GM21717 (cell line): ENCODE results near the gene RAPGEF1.
"Not testable (repeated sequence)": the region's sequence is repeated elsewhere in the genome, so short reads cannot be mapped to it uniquely, and the experiment has no call there.

Experiments used
- ATAC-seq: cut with Tn5 transposase; IDR thresholded peaks from one replicate; pipeline ENCODE4 v1.9.1; 2021; ENCODE audit warnings: mild to moderate bottlenecking, moderate library complexity; ENCODE audit not compliant: unreplicated experiment

Gene RAPGEF1

DNA sequence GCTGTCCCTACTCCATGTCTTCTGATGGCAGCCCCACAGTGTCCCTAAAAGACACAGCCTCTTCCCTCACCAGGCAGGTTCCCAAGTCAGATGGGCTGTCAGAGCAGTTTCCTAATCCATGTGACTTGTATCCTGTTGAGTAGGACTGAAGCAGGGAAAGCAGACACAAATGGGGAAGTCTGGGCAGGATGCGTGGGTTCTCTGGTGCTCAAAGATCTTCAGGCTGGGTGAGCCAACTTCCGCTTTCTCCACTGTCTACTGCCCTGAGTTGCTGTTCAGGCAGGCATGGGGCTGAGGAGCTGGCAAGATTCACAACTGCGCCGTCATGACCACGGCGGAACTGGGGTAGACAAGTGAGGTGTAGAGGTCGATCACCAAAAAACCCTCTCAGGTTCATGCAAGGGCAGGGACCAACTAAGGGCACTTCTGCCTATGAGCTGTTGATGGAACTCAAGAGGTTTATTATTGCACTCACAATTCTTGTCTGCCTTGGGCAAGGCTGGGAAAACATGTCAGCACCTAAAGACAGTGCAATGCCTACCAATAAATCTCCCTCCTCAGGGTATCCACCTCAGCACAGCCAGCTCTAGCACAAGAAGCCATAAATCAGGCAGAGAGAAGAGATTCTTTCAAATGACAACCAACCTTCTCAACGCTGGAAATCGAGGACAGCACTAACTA lies 83.4 kb downstream of the RAPGEF1 start:
- peak; percentile 72 for ATAC-seq

DNA sequence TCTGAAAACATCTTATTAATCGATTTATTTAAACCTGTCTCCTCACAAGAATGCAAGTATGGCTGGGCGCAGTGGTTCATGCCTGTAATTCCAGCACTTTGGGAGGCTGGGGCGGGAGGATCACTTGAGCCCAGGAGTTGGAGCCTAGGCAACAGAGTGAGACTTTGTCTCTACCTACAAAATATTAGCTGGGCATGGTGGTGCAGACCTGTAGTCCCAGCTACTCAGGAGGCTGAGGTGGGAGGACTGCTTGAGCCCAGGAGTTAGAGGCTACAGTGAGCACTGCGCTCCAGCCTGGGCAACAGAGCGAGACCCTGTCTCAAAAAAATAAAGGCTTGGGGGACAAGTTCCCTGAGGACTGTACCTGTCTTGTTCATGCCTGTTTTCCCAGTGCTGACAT lies 85.5 kb downstream of the RAPGEF1 start:
- not testable (repeated sequence) for ATAC-seq

DNA sequence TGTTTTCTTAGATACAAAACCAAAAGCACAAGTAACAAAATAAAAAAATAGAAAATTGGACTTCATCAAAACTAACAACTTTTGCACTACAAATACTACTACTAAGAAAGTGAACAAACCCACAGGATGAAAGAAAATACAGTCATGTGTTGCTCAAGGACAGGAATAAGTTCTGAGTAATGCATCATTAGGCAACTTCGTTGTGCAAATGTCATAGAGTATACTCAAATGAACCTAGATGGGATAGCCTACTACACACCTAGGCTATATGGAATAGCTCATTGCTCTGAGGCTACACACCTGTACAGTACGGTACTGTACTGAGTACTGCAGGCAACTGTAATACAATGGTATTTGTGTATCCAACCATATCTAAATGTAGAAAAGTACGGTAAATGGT lies 88.3 kb downstream of the RAPGEF1 start:
- no peak for ATAC-seq

DNA sequence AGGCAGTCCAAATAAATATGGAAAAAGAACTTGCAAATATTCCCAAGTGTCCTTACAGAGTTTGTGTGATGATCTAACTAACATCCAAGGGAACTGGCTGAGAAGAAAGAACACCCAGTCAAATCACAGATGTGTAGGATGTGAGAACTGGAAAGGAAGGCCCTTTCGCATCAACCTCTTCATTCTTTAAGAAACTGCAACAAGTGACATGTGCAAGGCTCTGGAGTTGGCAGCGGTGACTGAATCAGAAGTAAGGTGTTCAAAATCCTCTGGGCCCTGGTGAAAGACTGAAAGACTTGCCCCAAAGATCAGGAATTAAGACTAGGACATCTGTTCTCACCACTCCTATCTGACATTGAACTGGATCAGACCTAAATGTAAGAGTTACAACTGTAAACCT lies 88.7 kb downstream of the RAPGEF1 start:
- no peak for ATAC-seq

DNA sequence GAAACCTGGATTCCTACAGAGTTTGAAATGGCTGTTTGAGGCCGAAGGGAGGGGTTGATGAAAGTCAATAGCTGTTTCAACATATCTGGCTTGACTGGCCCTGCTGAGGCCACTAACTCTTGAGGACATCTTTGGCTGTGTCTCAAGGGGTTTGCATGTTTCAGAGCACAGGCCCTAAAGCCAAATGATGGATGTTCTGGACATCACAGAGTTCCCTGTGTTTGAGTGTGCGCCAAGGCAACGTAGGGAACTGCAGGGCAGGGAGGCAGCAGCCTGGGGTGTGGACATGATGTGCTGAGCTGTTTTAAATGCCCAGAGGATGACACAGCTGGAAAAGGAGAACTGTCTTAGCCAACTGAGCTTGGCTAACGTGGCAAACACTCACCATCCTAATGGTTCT lies 89.6 kb downstream of the RAPGEF1 start:
- ATAC-seq, result no peak

DNA sequence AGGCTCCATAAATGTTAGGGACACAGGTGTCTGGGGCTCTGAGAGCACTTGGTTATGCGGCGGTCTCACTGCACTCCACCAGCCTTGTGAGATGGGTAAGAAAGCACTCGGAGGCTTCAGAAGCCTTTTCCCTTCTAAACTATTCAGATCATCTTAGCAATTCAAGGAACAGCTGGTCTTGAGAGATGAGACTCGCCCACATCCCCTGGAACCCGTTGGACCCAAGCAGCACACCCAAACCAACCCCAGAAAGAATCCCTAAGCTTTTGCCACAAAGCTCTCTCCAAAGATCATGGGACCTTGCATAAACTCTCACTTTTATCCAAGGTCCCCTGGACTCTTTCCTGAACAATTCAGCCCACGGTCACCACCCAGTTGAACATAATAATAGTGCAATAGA lies 90.2 kb downstream of the RAPGEF1 start:
- ATAC-seq, result no peak

DNA sequence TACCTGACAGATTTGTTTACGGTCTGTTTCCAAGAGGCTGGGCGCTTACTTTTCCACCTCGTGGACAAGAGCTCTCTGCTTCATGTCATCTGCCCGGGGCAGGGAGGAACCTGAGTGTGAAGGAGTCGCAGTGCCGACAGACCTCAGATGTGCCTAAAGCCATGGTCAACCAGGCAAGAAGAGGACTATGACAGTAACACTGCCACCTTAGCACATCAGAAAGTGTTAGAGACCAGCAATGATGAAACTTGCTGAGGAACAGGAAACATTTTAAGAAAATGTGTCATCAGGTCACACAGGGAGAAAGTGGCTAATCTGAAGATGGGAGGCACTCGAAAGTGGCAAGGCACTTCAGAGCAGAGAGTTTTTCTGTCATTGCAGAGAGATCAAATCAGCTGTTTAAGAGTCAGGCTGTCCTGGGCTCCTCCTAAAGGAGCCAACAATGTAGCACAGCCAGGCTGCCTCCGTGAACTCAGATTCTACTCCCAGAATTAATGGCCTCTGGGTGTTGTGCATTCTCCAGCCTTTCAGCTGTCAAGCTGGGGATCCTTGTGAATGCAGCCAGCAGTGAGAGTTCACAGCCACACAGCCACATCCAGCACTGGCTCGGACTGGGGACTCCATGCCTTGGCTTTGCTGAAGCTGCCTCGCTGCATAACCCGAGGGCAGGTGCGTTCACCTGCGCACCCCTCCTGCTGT lies 94.6 kb downstream of the RAPGEF1 start:
- ATAC-seq, result no peak

DNA sequence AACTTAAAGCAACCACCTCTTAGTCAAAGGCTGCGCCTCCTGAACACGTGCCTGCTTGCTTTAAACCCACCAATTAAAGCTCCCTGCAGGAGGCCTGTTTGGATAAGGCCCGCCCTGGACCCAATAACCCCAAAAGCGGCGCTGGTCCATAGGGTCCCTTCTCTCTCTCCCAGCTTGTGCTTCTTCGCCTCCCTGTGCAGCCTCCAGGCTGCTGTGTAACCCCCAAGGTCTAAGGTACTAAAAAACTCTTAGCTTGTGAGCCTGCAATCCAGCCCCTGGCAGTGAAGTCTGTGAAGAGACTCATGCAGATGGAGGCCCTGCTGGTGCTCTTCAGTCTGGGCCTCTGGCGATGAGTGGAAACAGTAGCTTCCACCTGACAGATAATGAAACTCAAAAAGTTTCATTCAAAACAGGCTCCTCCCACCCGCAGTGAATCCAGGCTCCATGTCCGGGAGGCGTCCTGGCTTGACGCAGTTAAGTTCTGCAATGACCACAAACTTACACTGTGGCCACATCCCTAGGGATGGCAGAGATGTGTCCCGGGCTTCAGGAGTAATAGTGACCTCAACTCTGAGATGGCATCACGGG lies 97.3 kb downstream of the RAPGEF1 start:
- ATAC-seq, result no peak

DNA sequence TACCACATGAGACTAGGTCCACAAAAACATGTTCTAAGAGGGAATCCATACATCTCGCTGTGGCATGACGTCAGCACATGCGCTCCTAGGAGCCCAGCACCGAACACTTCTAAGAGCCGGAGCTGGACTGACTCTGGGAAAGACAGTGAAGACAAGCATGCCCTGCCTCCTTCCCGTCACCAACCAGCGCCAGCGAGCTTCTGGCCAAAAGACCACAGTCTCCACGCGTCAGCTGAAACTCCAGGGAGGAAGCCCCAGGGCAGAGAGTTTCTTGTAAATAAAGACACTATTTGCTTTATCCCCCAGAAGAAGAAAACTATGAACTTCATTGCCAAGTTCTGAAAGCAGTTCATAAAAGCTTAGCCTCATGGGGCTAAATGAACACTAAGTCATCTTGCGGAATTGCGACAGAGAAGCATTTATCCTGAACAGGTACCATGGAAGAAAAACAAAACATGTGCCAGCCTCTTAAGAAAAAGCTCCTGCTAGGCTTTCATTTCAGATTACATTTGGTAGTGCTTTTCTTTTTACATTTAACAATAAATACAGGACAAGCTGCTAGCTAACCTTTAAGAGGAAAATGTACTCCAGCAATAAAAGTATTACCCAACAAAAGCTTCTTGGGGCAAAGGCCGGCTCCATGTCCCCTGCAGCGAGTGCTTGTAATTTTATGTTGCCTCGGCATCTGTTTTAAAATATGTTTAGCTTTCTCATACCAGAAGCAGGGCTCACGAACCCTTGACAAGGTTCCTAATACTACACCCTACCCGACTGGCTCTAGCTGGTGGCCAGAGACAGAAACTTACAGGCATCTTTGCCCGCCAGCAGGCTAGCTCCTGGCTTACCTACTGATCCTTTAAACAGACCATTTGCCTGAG lies 98.0 kb downstream of the RAPGEF1 start:
- no peak for ATAC-seq

DNA sequence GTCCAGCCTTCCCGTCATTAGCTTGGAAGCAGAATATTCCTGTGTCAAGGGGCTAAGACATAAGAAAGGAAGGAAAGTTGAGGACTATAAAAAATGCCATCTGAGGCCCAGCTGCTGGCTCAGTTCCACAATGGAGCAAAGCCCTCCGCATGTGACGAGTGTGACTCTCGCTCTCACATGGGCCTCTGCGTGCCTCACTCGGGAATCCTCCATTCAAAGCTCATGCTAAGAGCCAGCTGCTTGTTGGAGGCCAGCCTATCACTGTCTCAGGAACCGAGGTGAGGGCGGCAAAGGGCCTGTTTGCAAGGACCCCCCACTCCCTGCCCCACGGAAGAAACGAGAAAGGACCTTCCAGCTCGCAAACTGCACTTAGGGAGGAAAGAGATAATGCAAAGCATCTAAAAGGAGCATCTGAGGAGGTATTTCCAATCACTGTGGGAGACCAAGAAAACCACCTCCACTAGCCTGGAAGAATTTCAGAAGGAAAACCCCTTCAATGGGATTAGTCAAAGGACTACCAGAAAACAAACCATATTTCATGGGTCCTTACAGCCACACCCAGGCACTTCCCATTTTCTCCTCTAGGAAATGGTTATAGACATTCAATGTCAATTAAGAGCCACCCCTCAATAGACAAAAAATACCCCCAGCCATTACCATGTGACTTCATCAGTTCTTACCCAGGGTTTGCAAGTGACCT lies 99.3 kb downstream of the RAPGEF1 start:
- no peak for ATAC-seq

DNA sequence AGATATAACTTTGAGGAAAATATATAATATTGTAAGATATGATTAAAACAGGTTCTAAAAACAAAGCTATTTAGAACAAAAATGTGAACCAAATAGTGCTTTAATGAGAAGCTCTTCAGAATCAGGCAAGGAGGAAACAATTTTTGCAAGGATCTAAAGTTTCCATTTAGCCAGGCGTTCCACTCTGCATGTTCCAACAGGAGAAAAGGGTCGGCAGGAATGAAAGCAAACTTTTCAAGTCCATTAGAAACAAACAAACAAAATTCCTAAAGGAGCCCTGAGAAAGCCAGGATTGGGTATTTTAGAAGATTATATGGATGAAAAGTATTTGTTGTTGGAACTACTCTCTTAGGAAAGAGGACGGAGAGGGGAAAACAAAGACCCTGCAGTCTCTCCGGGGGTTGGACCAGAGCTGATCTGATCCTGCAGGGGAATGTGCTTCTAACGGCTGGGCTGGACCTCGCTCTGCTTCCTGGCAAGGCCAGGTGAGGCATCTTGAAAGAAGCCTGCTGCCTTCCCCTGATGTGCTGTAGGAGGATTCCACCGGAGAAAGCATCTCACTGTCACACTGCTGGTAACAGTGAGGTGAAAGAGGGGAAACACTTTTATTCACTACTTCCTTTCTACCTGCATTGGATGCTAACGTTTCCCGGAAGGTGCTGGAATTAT lies 100.0 kb downstream of the RAPGEF1 start:
- no peak for ATAC-seq

DNA sequence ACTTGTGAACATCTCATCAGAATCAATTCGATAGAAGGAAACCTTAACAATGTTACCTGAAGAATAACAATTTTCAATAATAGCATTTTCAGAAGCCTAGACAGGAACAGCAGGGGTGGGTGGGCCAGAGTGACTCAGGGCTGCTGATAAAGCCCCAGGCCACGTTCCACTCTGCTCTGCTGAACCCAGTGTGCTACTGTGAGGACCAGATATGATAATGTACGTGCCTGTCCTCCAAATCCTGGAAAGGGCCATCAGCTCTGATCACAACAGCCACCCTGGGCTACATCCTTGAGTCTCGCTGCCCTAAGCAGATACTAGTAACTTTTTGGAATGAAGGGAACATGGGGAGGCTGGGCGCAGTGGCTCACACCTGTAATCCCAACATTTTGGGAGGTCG lies 103.3 kb downstream of the RAPGEF1 start:
- ATAC-seq, result no peak

DNA sequence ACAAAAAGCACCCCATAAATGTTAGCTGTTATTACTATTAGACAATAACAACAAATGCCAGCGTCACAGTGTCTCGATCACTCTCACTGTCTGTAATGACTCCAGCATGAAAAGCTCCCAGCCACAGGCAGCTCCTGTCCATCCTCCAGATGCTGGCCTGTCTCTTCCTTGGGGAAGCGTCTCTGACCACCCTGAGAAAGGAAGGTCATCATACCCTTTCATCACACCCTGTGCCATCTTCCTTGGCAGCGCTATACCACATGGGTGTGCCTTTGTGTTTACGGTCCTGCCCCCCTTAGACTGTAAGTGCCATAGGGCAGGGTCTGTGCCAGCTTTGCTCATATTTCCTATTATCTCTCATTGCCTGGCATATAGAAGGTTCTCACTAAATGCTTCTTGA lies 104.0 kb downstream of the RAPGEF1 start:
- no peak for ATAC-seq

DNA sequence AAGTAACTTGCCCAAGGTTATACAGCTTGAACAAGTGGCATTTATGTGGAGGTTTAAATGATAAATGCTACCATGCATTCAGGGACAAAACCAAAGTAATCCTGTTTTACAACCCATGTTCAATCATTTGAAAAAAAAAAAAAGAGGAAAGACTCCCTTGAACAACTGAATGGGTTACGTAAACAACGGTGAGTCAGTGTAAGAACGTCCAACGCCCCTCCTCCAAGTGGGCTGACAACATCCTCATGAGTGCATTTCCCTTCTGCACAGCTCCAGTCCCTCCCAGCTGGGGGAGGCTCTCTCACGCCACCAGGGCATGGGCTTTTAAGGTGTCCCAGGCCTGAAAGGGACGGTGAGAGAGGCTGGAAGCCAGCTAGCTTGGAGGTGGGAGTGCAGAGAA lies 104.6 kb downstream of the RAPGEF1 start:
- no peak for ATAC-seq

DNA sequence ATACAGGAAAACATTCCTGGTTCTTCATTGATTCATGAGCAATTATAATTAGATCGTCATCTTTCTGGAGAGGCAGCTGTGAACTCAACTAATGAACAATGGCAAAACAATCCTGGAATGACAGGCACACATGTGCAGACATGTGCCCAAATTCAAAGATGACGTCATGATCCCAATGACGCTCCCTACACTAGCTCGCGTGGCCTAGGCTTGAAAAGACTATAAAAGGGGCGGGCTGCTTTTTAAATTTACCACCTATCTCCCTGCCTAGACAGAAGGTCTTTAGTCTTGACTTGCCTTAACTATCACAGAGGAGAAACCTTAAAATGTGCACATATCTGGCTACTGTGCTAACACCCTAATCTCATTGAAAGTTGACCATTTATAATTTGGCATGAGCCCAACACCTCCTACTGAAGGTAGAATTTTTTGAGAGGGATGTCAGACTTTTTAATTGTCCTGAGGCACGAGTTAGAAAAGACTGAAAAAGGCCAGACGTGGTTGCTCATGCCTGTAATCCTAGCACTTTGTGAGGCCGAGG lies 106.3 kb downstream of the RAPGEF1 start:
- no peak for ATAC-seq

DNA sequence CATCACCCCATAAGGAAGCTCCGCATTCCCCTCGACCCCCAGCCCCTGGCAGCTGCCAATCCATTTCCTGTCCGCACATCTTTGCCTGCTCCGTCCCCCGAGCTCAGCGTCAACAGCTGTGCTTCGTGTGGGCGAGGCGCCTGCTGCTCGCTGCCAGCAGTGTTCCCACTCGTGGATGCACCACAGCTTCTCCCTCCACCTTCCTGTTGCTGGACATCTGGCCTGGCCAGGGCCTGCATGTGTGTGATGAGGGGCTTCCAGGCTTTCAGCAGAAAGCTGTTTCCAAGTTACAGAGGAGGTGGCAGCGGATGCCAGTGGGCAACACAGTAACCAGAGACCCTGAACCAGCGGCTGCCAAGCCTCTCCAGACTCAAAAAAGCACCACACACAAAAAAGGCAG lies 108.6 kb downstream of the RAPGEF1 start:
- ATAC-seq, result no peak

DNA sequence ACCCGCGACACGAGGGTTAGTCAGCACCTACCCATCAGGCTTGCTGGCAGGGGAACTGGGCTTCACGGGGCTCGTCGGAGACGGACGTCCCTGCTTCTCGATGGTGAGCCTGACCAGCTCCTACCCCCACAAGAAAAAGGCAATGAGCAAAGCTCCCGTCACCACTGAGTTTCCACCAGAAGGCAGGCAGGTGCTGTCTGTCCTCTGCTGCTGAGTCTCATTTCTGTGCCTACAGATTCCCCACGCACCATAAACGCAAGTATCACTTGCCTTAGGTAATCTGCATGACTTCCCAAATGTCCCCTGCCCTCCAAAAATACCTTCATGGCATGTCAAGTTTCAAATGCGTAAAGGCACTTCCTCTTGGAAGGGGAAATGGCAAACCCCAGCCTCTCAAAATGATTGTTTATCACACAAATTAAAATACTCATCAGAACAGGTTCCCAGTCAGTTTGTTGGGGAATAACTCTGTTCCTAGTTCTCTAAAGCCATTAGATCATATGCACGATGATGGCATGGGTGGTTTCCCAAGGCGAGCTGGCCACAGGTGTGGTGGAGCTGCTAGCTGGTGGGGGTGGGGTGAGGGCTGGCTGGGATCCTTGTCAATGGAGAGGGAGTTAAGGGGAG lies 109.6 kb downstream of the RAPGEF1 start:
- ATAC-seq, result peak; percentile 46

DNA sequence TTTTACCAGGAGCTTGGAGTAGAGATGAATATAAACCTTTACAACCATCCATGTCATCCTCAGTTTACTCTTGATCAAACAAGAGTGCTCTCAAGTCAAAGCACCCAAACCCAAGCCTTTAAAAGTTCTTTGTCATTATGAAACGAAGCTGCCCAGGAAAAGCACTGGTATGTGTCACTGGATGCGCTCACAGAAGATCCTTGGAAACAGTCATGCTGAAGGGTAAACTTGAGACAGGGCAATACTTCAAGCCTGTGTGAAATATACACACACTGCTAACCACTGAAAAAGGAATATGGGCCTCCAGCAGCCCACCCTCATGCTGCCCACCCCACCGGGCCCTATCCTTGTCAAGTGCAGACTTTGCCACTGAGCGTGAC lies 110.1 kb downstream of the RAPGEF1 start:
- ATAC-seq, result no peak

DNA sequence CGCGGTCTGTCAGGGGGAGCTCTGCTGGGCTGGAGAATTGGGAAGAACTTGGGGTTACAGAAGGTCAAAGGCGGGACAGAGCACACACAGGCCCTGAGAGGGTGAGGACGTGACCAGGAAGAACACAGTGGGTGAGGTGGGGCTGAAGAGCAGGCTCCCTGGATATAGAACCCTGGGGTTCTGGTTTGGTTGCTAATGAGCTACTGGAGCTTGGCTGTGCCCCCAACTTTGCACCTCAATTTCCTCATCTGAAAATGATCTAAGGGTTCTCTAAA lies 110.7 kb downstream of the RAPGEF1 start:
- ATAC-seq, result no peak
